ENCODE data around the gene HOXA11.

Gene HOXA11

GRCh38 chr7:27192546-27193334 lies 7.7 kb upstream of the HOXA11 start:
- no peak for DNase-seq (ENCODE audit: low read depth in 2 of 2)

GRCh38 chr7:27191833-27192545 lies 7.0 kb upstream of the HOXA11 start:
- no peak for DNase-seq (ENCODE audit: low read depth in 2 of 2)

DNA sequence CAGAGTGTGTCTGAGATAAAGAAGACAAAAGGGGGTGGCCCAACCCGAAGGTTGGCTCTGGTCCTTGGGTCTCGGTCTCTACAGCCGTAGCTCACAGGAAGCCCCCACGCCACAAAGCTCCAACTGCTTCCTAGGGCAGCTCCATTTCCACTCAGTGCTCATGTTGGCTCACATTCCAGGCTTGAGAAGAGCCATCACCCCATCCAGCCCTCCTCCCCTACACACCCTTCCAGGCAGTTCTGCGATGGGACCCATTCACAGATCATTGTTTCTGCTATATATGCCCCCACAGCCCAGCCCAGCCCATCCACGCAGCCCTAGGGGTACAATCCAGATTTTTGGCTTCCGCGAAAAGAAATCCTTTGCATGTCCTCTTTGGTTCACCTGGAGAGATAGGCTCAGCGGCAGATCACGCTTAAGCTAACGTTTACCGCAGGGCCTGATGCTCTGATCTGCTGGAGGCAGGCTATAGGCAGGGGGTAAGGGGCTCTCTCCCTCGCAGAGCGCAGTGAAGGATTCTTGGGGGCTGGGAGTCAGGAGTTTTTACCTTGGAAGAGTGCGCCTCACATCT lies 6.2 kb upstream of the HOXA11 start:
- DNase-seq (ENCODE audit: low read depth in 2 of 2), result no peak

DNA sequence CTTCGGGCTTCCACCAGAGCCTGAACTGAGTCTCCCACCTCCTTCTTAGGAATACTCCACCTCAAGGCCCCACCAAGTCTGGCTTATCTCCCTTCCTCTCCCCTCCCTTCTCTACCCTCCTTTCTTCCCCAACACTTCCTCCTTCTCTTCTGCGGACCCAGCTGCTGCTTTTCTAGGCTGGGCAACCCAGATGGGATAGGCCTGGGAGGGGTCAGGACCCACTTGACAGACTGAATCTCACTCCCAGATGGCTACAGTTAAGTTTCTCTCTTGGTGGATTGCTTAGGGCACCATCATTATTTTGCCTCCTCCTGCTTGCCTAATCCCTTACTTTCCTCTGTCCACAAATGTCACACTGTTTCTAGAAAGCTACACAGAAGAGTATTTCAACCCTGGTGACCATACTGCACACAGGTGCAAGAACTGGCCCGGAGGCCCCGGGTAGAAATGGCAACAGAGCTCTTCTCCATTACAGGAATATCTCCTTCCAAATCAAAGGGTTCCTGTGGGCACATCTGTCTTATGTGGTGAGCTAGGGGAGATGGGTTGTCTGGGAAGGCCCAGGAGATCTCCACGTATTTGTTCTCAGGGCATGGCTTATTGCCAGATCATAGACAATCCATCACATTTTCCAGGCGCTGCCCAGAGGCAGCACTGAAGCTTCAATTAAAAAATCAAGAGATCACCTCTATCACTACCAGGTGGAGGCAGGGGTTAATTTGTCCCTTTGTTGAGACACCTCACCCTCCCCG lies 5.1 kb upstream of the HOXA11 start:
- no peak for DNase-seq (ENCODE audit: low read depth in 2 of 2)

DNA sequence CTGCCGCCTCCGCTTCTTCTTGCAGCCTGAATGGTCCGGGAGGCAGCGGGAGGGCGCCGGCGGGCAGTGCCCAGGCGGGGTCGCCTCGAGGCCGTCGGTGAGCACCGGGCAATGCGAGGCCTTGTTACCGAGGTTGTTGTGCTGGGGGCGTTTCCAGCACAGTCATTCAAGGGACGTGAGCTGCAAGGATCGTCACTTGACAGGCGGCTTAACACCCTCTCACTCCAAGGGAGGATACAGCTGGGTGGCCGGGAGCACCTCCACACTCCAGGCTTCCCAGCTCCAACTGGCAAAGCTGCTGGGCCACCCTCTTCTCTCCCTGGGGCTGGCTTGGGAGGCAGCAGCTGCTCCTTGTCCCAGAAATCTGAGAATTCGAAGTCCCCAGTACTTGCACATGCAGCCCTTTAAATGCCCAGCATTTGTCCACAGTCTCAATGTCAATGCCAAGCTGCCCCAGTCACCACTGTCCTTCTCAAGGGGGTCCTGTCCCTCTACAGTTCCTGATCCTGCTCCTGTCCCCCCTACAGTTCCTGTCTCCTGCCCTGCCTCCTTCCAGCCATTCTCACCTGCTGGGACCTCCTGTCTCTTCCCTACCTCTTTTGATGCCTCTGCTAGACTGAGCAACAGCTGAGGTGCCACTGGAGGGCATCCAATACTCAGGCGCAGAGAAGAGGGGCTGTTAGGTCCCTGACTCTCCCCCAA lies 4.4 kb upstream of the HOXA11 start:
- DNase-seq (ENCODE audit: low read depth in 2 of 2), result no peak

- DNase-seq (ENCODE audit: low read depth in 2 of 2), result no peak
Measured at GRCh38 chr7:27188386-27189294, 3.6 kb upstream of the HOXA11 start.

- no peak for DNase-seq (ENCODE audit: low read depth in 2 of 2)
Measured at GRCh38 chr7:27187475-27188385, 2.7 kb upstream of the HOXA11 start.

- no peak for DNase-seq (ENCODE audit: low read depth in 2 of 2)
Measured at GRCh38 chr7:27186668-27187474, 1.8 kb upstream of the HOXA11 start.

- DNase-seq (ENCODE audit: low read depth in 2 of 2), result no peak
Measured at GRCh38 chr7:27185854-27186667, 1.0 kb upstream of the HOXA11 start.

GRCh38 chr7:27184337-27185012 lies 557 bp downstream of the HOXA11 start:
- DNase-seq (ENCODE audit: low read depth in 2 of 2), result no peak

DNA sequence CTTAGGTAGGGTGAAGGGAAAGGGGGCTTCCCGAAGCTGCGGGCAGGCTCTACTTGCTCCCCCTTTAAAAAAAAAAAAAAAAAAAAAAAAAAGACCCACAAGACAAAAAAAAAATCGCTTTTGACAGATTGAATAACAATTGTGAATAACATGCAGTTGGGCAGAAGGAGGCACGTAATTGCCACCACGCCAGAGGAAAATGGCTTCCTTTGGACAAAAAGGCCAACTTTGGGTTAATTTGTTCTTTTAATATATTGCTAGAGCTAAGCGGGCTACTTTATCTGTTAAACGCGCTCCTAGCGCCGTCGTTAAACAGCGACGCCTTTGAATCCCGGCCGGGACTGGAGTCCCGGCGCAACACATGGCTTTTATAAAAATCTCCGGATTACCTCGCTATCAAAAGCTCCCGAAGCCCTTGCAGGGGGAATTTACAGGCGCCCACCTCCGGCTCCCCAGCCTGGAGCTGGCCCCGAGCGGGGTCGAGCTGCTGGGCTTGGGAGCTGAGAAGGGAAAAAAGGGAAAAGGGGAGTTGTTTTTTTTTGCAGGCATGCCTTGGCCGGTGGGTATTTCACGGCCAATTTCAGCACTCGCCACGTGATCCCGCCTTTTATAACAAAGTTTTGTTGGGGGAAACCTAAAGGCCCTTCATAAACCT lies 1.2 kb downstream of the HOXA11 start:
- no peak for DNase-seq (ENCODE audit: low read depth in 2 of 2)

DNA sequence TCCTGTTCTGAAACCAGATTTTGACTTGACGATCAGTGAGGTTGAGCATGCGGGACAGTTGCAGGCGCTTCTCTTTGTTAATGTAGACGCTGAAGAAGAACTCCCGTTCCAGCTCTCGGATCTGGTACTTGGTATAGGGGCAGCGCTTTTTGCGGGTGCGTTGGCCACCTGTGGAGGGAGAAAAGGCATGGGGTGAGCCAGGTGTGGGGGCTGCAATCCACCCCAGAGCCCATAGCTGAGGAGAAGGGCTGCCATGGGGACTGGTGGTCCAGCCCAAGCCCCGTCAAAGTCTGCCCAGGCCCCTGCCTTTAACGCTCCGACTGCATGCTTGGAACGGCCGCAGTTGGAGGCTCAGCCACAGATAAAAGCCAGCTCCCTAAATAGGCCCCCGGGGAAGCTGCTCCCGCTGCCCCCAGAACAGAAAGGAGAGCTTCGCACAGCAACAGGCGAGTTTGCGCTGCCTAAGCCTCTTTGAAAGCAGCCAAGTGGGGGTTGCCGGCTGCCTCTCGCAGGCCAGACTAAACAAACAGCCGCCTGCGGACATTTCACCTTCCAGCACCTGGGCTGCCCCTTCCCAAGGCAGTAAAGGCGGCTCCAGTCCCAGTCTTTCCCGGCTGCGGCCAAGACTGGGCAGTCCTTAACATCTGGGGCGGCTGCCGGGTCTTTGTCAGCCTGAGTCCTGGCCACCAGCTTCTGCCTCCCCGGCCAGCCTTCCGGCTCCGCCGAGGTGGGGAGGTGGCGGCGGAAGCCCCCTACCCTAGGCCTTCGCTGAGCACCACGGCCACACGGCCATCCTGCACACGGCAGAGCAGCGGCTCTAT lies 2.0 kb downstream of the HOXA11 start:
- DNase-seq (ENCODE audit: low read depth in 2 of 2), result no peak

GRCh38 chr7:27182285-27182841 lies 2.7 kb downstream of the HOXA11 start:
- no peak for DNase-seq (ENCODE audit: low read depth in 2 of 2)

GRCh38 chr7:27181795-27182275 lies 3.2 kb downstream of the HOXA11 start:
- DNase-seq (ENCODE audit: low read depth in 2 of 2), result no peak
